Measurements from ENCODE around the gene CNOT11. TPM values are rescaled to one million over a fixed set of nuclear protein-coding genes. Genes with fewer than 3 reads are reported as not detected.

Gene CNOT11
- total and polyA plus RNA-seq, 2 of the 13 experiments (the other 11 are each of a cell fraction or from before 2014, with no cell fraction given) = 114 to 209 TPM

DNA sequence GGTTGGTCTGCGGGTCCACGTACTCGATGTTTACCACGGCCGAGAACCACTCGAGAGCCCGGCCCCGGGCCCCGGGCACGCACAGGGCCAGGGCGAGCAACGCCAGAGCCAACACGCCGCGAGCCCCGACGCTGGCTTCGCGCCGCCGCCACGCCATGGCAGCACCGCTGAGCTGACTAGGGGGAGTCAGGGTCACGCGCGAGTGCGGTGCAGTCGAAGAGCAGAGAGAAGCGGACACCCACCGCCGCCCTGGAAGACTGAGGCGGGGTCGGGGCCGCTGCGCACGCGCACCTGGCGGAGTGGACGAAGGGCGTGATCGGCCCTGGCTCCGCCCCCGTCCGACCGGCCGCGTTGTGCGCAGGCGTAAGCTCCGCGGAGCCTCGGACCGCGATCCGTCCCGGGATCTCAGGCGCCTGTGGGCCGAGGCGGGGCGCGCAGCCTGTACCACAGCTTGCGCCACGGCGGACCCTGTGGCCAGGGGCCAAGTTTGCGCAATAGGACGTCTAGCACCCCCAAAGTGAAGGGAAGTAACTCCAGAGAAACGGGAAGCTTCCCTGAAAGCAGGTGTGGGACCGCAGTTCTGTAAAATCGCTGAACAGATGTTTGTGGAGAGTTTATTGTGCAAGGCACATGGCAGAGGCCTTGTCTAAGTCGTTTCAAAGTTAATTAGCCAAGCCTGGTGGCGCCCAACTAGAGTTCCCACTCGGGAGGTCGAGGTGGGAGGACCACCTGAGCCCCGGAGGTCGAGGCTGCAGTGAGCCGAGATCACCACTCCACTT is 55.9 kb downstream of the CNOT11 start, which contains the start of gene RNF149 (continued):
- TF ChIP-seq GTF3A (CRISPR knock-in tag; conservative IDR thresholded peaks at IDR 0.05) (peak; percentile 81; the same call in 1 of the 2 replicates), JUNB (CRISPR knock-in tag; IDR thresholded peaks at IDR 0.05; ENCODE audit: borderline replicate concordance) (no peak), TGIF2 (CRISPR knock-in tag; IDR thresholded peaks at IDR 0.05) (peak; percentile 84), PCBP1 (IDR thresholded peaks at IDR 0.05; ENCODE audit: borderline replicate concordance, low read depth, low read length) (no peak), BRCA1 (CRISPR knock-in tag; IDR thresholded peaks at IDR 0.05) (peak; percentile 99), POLR2AphosphoS2 (IDR thresholded peaks at IDR 0.05; ENCODE audit: low read depth, low read length) (no peak), SALL1 (CRISPR knock-in tag; IDR thresholded peaks at IDR 0.05) (peak; percentile 98), AGO1 (IDR thresholded peaks at IDR 0.05; ENCODE audit: low read depth, low read length, poor library complexity, severe bottlenecking) (peak; percentile 83), ZNF747 (CRISPR knock-in tag; IDR thresholded peaks at IDR 0.05; ENCODE audit: borderline replicate concordance) (peak; percentile 100), ZNF431 (CRISPR knock-in tag; IDR thresholded peaks at IDR 0.05; ENCODE audit: borderline replicate concordance, low read depth) (0 out of 2 replicates have a peak, but pooled peaks have one; percentile 76)
- TF ChIP-seq, protein P1, sequence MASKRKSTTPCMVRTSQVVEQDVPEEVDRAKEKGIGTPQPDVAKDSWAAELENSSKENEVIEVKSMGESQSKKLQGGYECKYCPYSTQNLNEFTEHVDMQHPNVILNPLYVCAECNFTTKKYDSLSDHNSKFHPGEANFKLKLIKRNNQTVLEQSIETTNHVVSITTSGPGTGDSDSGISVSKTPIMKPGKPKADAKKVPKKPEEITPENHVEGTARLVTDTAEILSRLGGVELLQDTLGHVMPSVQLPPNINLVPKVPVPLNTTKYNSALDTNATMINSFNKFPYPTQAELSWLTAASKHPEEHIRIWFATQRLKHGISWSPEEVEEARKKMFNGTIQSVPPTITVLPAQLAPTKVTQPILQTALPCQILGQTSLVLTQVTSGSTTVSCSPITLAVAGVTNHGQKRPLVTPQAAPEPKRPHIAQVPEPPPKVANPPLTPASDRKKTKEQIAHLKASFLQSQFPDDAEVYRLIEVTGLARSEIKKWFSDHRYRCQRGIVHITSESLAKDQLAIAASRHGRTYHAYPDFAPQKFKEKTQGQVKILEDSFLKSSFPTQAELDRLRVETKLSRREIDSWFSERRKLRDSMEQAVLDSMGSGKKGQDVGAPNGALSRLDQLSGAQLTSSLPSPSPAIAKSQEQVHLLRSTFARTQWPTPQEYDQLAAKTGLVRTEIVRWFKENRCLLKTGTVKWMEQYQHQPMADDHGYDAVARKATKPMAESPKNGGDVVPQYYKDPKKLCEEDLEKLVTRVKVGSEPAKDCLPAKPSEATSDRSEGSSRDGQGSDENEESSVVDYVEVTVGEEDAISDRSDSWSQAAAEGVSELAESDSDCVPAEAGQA (IDR thresholded peaks at IDR 0.05; ENCODE audit: low read depth) = peak; percentile 75; the same call in 1 of the 2 replicates
- TF ChIP-seq, protein P1 (CRISPR knock-in tag; IDR thresholded peaks at IDR 0.05; ENCODE audit: borderline replicate concordance) = peak; percentile 76; the same call in 1 of the 2 replicates
- TF ChIP-seq, protein P2, sequence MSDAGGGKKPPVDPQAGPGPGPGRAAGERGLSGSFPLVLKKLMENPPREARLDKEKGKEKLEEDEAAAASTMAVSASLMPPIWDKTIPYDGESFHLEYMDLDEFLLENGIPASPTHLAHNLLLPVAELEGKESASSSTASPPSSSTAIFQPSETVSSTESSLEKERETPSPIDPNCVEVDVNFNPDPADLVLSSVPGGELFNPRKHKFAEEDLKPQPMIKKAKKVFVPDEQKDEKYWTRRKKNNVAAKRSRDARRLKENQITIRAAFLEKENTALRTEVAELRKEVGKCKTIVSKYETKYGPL (CRISPR knock-in tag; IDR thresholded peaks at IDR 0.05) = 0 out of 2 replicates have a peak, but pooled peaks have one; percentile 67
- TF ChIP-seq, protein P3, sequence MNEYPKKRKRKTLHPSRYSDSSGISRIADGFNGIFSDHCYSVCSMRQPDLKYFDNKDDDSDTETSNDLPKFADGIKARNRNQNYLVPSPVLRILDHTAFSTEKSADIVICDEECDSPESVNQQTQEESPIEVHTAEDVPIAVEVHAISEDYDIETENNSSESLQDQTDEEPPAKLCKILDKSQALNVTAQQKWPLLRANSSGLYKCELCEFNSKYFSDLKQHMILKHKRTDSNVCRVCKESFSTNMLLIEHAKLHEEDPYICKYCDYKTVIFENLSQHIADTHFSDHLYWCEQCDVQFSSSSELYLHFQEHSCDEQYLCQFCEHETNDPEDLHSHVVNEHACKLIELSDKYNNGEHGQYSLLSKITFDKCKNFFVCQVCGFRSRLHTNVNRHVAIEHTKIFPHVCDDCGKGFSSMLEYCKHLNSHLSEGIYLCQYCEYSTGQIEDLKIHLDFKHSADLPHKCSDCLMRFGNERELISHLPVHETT (CRISPR knock-in tag; conservative IDR thresholded peaks at IDR 0.05) = peak; percentile 91
- TF ChIP-seq, protein P4, sequence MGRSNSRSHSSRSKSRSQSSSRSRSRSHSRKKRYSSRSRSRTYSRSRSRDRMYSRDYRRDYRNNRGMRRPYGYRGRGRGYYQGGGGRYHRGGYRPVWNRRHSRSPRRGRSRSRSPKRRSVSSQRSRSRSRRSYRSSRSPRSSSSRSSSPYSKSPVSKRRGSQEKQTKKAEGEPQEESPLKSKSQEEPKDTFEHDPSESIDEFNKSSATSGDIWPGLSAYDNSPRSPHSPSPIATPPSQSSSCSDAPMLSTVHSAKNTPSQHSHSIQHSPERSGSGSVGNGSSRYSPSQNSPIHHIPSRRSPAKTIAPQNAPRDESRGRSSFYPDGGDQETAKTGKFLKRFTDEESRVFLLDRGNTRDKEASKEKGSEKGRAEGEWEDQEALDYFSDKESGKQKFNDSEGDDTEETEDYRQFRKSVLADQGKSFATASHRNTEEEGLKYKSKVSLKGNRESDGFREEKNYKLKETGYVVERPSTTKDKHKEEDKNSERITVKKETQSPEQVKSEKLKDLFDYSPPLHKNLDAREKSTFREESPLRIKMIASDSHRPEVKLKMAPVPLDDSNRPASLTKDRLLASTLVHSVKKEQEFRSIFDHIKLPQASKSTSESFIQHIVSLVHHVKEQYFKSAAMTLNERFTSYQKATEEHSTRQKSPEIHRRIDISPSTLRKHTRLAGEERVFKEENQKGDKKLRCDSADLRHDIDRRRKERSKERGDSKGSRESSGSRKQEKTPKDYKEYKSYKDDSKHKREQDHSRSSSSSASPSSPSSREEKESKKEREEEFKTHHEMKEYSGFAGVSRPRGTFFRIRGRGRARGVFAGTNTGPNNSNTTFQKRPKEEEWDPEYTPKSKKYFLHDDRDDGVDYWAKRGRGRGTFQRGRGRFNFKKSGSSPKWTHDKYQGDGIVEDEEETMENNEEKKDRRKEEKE (IDR thresholded peaks at IDR 0.05) = no peak
- TF ChIP-seq, protein P5, sequence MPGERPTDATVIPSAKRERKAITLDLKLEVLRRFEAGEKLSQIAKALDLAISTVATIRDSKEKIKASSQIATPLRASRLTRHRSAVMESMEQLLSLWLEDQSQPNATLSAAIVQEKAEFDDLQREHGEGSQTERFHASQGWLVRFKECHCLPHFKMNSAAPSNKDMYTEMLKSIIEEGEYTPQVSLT (CRISPR knock-in tag; IDR thresholded peaks at IDR 0.05; ENCODE audit: borderline replicate concordance, low read depth) = 0 out of 2 replicates have a peak, but pooled peaks have one; percentile 26

Data from HepG2 (cell line).